ENCODE data around the gene TMEM219. TPM values are rescaled to one million over a fixed set of nuclear protein-coding genes. Genes with fewer than 3 reads are reported as not detected.

TMEM219 gene
- total and polyA plus RNA-seq, 10 of the 15 experiments (the other 5 are each of a cell fraction or from before 2014, with no cell fraction given), result 33.6 to 74.6 (median 56.5) TPM

DNA sequence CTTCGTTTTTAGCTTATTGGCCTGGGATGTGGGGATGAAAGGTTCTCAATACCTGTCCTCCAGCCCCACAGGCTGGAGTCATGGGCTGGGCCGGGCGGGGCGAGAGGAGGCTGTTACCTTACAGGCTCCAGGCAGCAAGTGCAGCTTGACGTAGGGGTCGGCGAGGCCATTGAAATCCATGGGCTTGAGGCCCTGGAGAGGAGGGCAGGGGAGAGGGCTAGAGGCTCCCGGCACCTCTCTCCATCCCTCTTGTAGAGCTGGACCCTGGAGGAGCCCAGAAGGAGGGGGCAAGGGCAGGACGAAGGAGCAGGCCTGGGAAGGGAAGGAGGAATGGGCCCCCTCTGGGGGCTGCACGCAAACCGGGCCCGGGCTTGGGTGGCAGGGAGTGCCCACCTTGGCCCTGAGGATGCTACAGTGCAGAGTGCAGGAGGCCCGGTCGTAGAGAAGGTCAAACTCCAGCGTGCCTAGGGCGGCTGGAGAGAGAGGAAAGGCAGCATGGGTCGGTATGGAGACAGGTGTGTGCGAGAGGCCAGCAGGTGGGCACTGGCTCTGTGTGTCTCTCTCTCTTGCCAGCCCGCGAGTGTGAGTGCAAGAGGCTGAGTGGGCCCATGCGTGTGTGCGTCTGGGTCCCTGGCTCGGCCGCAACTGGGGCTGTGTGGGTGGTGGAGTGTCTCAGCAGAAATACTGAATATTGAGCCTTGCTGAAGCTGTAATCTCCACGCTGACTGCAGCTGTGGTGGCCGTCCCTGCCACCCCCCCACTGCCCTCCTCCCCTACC is 47.4 kb downstream of the TMEM219 start (continued):
- TF ChIP-seq, protein P1, sequence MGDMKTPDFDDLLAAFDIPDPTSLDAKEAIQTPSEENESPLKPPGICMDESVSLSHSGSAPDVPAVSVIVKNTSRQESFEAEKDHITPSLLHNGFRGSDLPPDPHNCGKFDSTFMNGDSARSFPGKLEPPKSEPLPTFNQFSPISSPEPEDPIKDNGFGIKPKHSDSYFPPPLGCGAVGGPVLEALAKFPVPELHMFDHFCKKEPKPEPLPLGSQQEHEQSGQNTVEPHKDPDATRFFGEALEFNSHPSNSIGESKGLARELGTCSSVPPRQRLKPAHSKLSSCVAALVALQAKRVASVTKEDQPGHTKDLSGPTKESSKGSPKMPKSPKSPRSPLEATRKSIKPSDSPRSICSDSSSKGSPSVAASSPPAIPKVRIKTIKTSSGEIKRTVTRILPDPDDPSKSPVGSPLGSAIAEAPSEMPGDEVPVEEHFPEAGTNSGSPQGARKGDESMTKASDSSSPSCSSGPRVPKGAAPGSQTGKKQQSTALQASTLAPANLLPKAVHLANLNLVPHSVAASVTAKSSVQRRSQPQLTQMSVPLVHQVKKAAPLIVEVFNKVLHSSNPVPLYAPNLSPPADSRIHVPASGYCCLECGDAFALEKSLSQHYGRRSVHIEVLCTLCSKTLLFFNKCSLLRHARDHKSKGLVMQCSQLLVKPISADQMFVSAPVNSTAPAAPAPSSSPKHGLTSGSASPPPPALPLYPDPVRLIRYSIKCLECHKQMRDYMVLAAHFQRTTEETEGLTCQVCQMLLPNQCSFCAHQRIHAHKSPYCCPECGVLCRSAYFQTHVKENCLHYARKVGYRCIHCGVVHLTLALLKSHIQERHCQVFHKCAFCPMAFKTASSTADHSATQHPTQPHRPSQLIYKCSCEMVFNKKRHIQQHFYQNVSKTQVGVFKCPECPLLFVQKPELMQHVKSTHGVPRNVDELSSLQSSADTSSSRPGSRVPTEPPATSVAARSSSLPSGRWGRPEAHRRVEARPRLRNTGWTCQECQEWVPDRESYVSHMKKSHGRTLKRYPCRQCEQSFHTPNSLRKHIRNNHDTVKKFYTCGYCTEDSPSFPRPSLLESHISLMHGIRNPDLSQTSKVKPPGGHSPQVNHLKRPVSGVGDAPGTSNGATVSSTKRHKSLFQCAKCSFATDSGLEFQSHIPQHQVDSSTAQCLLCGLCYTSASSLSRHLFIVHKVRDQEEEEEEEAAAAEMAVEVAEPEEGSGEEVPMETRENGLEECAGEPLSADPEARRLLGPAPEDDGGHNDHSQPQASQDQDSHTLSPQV (IDR thresholded peaks at IDR 0.05), result no peak
- no peak for TF ChIP-seq ZNF24 (IDR thresholded peaks at IDR 0.05)
- TF ChIP-seq, protein P2, sequence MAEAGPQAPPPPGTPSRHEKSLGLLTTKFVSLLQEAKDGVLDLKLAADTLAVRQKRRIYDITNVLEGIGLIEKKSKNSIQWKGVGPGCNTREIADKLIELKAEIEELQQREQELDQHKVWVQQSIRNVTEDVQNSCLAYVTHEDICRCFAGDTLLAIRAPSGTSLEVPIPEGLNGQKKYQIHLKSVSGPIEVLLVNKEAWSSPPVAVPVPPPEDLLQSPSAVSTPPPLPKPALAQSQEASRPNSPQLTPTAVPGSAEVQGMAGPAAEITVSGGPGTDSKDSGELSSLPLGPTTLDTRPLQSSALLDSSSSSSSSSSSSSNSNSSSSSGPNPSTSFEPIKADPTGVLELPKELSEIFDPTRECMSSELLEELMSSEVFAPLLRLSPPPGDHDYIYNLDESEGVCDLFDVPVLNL (IDR thresholded peaks at IDR 0.05; ENCODE audit: low read depth, low read length), result no peak

Data from GM12878 (cell line).